Measurements from ENCODE around the gene CCDC187.
"Not testable (repeated sequence)": the region's sequence is repeated elsewhere in the genome, so short reads cannot be mapped to it uniquely, and the experiment has no call there.

Gene CCDC187

DNA sequence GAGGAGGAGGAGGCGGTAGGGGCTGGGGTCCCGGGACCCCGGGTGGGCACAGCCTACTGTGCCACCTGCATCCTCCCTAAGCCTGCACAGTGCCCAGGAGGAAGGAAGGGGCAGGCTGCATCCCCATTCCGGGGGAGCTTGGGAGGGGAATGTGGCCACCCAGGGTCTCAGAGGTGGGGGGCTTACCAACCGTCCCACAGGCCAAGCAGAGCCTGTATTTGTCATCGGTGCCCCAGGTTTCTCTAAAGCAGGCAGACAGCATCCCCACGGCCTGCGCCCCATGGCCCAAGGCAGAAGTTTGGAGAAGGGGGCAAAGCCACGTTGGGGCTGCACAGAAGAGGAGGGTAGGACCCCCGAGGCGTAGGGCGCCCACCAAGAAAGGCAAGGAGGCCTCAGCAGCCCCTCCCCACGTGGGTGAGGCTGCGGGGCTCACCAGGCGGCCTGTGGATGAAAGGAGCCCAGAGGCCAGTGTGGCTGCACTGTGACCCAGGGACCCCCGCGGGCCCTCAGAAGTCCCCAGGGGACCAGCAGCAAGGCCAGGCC lies 22.9 kb upstream of the CCDC187 start:
- no peak for DNase-seq

GRCh38 chr9:136326061-136326760 lies 22.3 kb upstream of the CCDC187 start:
- no peak for DNase-seq

- DNase-seq: no peak
These were observed 21.5 kb upstream of the CCDC187 start for GRCh38 chr9:136325358-136325757.

DNA sequence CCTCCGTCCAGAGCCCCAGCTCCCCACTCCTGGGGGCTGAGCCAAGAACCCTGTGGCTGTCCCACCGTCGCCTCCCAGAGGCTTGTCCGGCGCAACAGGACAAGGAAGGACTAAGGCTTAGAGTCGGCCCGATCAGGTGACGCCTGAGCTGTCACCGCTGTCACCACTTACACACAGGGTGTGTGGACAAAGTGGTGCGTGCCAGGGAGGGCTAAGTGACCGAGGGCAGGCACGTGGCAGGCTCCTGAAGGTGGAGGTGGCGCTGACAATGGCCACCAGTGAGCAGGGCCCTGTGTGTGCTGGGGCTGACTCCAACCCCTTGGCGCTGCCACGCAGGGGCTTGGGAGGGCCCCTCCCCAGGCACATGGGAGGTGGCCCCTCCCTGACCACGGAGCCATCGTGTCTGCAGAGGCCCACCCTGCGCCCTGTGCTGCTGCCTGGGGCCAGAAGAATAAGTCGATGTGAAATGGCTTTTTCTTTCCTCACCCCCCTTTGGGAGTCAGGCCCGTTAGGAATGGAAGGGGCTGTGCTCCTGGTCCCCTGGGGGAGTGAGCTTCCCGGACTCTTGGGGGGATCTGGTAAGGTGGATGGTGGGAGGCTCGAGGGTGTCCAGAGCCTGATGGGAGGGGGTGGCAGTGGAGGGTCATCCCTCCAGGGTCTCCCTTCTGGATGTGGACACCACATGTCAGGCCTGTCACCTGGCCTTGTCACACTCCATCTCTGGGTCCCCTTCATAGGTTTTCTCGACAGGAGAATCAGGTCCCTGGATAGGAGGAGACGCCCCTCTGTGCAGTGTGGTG lies 20.8 kb upstream of the CCDC187 start:
- no peak for DNase-seq

- no peak for DNase-seq
These were observed 19.5 kb upstream of the CCDC187 start for GRCh38 chr9:136323371-136323789.

DNA sequence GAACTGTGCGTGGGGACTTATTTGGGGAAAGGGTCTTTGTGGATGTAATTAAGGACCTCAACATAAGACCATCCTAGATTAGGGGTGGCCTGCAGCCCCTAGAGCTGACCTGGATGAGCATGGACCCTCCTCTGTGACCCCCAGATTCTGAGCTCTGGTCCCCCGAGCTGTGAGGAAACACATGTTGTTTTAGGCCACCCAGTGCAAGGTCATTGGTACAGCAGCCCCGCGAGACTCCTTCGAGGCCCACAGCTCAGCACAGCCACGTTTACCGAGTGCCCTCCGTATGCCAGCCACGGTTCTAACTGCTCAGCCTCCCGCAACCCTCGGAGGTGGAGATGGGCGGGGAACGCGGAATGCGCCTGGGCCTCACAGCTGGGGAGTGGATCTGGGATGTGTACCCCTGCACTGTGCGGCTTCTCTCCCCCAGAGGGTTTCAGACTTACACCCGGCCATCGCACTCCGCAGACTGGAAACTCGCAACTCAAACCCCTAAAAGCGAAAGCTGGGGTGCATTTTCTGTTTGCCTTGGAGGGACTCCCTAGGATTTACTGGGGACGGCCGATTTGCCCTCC lies 18.9 kb upstream of the CCDC187 start:
- DNase-seq: no peak

DNA sequence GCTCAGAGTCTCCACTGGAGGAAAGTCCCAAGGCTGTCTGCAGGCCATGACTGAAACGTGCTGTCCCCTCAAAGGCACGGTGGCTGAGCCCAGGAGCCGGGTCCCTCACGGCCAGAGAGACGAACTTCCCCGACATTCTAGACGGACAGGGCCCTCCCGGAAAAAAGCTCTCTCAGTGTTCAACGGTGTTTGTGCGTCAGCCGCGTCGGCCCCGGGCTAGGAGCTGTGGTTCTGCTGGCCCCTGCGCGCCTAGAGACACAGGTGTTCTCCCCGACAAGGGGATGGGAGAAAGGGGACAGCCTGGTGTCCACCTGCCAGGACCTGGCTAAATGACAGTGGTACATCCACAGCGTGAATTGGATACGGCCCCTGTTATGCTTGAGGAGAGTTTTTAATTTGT lies 17.7 kb upstream of the CCDC187 start:
- DNase-seq: no peak

GRCh38 chr9:136320972-136321371 lies 17.1 kb upstream of the CCDC187 start:
- DNase-seq: not testable (repeated sequence)

DNA sequence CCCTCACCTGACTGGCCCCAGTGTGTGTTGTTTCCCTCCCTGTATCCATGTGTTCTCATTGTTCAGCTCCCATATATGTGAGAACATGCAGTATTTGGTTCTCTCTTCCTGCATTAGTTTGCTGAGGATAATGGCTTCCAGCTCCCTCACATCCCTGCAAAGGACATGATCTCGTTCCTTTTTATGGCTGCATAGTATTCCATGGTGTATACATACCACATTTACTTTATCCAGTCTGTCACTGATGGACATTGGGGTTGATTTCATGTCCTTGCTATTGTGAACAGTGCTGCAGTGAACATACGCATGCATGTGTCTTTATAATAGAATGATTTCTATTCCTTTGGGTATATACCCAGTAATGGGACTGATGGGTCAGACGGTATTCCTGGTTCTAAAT lies 16.1 kb upstream of the CCDC187 start:
- not testable (repeated sequence) for DNase-seq

DNA sequence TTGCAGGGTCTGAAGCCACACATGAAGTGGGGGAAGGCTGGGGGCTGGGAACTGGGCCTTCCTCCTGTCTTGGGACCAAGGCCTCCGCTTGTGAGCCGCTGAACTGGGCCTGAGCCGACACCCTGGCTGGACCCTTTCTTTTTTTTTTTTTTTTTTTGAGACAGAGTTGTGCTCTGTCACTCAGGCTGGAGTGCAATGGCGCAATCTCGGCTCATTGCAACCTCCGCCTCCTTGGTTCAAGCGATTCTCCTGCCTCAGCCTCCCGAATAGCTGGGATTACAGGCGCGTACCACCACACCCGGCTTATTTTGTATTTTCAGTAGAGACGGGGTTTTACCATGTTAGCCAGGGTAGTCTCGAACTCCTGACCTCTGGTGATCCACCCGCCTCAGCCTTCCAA lies 15.3 kb upstream of the CCDC187 start:
- not testable (repeated sequence) for DNase-seq

- DNase-seq: no peak
These were observed 14.9 kb upstream of the CCDC187 start for GRCh38 chr9:136318776-136319241.

GRCh38 chr9:136318111-136318775 lies 14.3 kb upstream of the CCDC187 start:
- no peak for DNase-seq

GRCh38 chr9:136317695-136318094 lies 13.8 kb upstream of the CCDC187 start:
- no peak for DNase-seq

- no peak for DNase-seq
These were observed 13.2 kb upstream of the CCDC187 start for GRCh38 chr9:136316896-136317676.

GRCh38 chr9:136316271-136316751 lies 12.4 kb upstream of the CCDC187 start:
- no peak for DNase-seq

DNA sequence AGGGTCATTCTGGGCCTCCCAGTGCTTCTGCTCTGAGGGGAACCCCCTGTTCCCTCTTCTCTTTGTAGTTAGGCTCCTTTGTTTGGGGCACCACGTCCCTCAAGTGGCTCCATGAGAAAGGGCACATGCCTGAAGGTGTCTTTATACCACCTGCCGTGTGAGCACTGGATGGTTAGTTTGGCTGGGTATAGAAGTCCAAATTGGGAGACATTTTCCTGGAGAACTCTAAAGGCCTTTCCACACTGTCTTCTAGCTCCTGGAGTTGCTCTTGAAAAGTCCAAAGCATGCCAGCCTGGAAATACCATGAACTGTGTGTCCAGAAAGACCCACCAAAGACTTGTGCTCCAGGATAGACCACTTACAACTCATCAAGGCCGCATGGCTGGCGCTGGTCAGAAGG lies 11.1 kb upstream of the CCDC187 start:
- DNase-seq: no peak

DNA sequence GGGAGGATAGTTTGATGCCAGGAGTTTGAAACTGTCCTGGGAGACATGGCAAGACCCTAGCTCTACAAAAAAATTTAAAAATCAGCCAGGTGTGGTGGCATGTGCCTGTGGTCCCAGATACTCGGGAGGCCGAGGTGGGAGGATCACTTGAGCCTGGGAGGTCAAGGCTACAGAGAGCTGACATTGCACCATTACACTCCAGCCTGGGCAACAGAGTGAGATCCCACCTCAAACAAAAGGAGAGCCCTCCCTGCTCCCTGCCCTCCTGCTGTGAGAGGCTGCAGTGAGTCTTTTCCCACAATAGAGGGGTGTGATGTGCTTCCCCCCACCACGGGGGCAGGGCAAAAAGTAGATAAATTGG lies 10.1 kb upstream of the CCDC187 start:
- DNase-seq: no peak

GRCh38 chr9:136313111-136314055 lies 9.5 kb upstream of the CCDC187 start:
- no peak for DNase-seq

DNA sequence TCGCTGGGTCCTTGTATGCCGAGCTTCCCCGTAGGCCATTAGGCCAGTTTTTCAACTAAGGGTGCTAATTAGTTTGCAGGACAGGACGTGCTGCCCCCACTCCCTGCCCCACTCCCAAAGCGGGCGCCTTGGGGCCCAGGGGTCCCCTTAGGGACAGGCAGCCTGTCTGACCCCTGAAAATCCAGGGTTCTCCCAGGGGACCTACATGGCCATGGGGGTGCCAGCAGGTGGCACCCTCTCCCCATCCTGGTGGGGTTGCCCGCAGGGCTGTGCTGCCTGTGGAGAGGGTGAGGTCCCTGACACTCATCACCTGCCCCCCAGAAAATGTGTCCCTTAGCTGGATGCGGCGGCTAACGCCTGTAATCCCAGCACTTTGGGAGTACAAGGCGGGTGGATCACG lies 8.5 kb upstream of the CCDC187 start:
- no peak for DNase-seq

DNA sequence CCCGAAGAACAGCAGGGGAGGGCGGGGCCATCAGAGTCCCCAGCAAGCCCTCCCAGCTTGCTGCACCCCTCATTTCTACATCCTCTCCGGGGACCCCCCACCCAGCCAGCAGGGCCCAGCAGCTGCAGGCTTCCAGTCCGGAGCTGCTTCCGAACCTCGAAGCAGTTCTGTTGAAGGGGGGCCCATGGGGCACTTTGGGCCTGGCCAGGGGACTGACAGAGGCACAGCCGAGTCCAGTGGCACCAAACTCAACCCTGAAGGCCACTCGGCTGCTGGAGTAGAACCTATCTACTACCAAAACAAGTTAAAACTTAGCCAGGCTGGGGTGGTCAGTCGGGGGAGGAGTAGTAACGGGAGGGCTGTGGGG lies 8.1 kb upstream of the CCDC187 start:
- DNase-seq: no peak
